ENCODE results near the gene KLHL42.

The KLHL42 gene

DNA sequence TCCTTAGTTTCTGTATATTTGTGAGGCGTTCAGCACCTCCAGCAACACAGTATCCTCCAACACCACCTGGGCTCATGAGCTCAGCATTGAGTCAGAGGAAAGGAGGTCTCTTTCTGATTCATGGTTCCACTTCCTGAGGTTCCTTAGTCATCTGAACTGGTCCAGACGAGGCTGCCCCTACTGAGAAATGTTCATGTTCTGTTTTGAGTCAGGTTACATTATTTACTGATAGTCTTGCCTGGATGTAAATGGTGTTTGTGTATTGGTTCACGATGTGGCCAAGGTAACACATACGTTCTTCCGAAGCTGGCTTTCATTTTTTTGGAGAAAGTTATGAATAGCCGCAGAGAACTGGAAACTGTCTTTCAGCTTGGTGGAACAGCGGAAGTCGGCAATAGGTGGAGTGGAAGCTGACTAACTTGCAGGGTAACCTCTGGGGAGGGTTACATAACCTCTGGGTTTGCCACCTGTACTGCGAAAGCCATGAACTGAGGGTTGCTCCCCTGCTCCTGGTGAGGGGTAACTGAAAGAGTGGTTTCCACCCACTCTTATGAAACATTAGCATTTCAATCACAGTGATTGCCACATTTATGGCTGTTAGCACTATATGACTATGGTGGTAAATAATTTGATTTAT lies 42.2 kb downstream of the KLHL42 start:
- TF ChIP-seq, protein P1, sequence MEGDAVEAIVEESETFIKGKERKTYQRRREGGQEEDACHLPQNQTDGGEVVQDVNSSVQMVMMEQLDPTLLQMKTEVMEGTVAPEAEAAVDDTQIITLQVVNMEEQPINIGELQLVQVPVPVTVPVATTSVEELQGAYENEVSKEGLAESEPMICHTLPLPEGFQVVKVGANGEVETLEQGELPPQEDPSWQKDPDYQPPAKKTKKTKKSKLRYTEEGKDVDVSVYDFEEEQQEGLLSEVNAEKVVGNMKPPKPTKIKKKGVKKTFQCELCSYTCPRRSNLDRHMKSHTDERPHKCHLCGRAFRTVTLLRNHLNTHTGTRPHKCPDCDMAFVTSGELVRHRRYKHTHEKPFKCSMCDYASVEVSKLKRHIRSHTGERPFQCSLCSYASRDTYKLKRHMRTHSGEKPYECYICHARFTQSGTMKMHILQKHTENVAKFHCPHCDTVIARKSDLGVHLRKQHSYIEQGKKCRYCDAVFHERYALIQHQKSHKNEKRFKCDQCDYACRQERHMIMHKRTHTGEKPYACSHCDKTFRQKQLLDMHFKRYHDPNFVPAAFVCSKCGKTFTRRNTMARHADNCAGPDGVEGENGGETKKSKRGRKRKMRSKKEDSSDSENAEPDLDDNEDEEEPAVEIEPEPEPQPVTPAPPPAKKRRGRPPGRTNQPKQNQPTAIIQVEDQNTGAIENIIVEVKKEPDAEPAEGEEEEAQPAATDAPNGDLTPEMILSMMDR (IDR thresholded peaks at IDR 0.05; ENCODE audit: control insufficient read depth, extremely low read depth, insufficient read depth): no peak
- no peak overlapping the region for H3K4me3 ChIP-seq (ENCODE audit: low read depth, low read length)
- no peak for DNase-seq (ENCODE audit: low read depth)

DNA sequence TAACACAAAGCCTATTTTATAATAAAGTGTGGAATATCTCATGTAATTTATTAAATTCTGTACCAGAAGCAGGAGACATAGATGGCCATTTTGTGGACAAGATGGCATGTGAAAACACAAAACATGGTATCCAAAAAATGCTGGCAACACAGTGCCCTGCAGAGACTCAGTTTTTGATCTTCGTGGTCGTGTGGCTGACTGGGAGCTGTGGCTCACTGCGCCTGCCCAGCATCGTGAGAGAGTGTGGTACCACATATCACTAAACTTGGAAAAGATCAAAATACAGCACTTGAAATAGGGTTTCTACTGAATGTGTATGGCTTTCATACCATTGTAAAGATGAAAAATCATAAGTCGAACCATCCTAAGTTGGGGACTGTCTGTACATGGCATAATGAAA lies 43.0 kb downstream of the KLHL42 start:
- DNase-seq (ENCODE audit: low read depth): no peak
- TF ChIP-seq, protein P1 (IDR thresholded peaks at IDR 0.05; ENCODE audit: control insufficient read depth, extremely low read depth, insufficient read depth): no peak
- no peak overlapping the region for H3K4me3 ChIP-seq (ENCODE audit: low read depth, low read length)

DNA sequence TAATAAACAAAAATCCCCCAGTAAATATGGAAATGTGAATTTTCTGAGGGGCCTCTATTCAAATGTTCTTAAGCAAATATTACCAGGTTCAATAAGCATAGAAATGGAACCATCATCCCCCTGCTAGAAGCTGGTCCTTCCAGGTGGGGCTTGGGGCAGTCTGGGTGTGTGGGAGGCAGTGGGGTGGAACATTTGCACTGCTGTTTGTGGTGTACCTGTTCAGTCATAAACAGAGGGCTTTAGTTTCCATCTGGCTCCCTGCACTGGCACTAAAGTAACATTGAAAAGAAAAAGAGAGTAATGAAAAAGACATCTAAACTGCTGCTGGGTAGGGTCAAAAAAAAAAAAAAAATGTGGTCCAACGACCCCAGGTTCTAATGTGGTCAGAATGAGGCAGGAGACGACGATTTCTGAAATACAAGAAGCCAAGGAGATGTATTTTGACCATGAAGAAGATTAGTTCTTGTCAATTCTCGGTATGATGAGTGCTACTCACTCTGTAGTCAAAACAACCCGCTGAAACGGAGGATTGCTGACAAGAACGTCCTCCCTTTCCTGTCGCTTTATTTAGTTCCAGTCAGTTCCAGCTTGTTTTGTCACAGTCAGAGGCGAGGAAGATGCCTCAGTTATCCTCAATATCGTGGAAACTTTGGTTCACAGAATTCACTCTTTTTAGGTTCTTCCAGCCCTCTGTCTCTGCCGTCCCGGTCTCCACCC lies 44.3 kb downstream of the KLHL42 start:
- DNase-seq (ENCODE audit: low read depth): no peak
- no peak overlapping the region for H3K4me3 ChIP-seq (ENCODE audit: low read depth, low read length)
- TF ChIP-seq, protein P1 (IDR thresholded peaks at IDR 0.05; ENCODE audit: control insufficient read depth, extremely low read depth, insufficient read depth): no peak

DNA sequence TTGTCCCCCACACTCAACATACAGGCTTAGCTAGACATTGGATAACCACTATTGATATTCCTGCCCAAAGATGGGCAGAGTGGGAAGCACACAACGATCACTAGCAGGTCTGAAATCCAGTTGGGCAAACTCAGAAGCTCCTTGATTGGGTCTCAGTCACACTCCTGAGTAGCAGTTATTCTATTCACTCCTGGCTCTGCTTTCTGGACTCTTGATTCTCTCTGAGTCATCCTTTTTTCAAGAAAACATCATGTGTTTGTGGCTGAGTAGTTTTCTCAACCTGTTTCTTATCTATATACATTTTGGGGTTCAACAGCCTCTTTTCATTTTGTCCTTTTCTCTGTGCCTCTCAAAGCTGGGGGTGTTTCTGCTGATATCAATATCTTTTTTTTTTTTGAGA lies 46.0 kb downstream of the KLHL42 start:
- H3K4me3 ChIP-seq (ENCODE audit: low read depth, low read length): no peak overlapping the region
- TF ChIP-seq, protein P1 (IDR thresholded peaks at IDR 0.05; ENCODE audit: control insufficient read depth, extremely low read depth, insufficient read depth): no peak
- DNase-seq (ENCODE audit: low read depth): no peak

DNA sequence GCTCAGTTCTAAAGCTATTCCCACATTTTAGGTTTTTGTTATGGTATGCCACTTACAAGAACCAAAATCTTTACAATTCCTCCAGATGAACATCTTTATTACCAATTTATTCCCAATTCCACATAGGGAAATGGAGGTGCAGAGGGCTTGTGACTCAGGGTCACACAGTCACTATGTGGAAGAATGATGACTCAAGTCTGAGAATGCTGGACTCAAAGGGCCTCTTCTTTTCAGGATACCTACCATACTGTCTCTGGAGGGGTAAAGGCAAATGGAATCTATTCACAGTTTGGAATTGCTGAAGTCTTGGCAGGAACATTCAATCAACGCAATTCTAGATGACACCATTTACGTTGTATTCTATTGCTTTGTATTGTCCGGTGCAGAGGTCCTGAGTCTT lies 48.2 kb downstream of the KLHL42 start:
- TF ChIP-seq, protein P1 (IDR thresholded peaks at IDR 0.05; ENCODE audit: control insufficient read depth, extremely low read depth, insufficient read depth): no peak
- H3K4me3 ChIP-seq (ENCODE audit: low read depth, low read length): no peak overlapping the region
- DNase-seq (ENCODE audit: low read depth): no peak

DNA sequence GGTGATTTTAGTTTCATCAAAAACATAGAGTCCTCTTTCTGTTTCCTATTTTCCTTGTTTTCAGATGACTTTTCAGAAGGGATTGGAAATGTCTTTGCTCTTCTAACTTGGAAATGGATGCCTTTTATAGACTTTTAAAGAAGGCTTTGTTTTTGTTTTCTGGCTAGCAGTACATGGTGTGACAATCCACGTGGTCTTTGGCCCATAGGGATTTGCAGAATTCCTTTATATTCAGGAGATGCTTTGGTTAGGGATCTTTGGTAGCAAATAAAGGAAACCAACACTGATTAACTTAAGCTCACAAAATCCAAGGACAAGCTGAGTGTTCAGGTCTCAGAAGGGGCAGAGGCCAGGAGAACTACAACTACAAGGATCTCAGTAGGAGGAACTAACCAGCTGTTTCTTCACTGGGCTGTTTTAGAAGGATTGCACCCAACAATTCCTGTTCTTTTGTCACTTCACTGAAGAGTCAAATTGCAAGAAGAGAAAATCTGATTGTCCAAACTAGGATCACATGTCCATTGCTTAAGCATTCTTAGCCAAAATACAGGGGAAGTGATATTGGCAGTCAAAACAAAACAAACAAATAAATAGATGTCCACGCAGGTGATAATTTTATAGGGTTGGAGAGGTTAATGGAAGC lies 58.6 kb downstream of the KLHL42 start:
- TF ChIP-seq, protein P1 (IDR thresholded peaks at IDR 0.05; ENCODE audit: control insufficient read depth, extremely low read depth, insufficient read depth): no peak
- DNase-seq (ENCODE audit: low read depth): no peak
- no peak overlapping the region for H3K4me3 ChIP-seq (ENCODE audit: low read depth, low read length)

All from LNCaP clone FGC (cell line).